ENCODE results near the gene INSYN1.

GRCh38 chr15:73766598-73766997 lies 13.4 kb upstream of the INSYN1 start:
- TF ChIP-seq CTCF (IDR thresholded peaks at IDR 0.05) (no peak), POLR2A (IDR thresholded peaks at IDR 0.05) (no peak)
